Heart left ventricle (tissue), 16 donors: ENCODE data around the gene ENAH. TPM values are rescaled to one million over a fixed set of nuclear protein-coding genes. Genes with fewer than 3 reads are reported as not detected.
A peak's percentile ranks its signal among the peaks of the same experiment; 100 is the strongest.

Experiments
- ATAC-seq, 4 donors: fragments of 200-7000 bp; cut with Tn5 transposase; one replicate each; pipeline ENCODE4 v1.9.1; 2020 to 2022; ENCODE audit warnings: moderate library complexity in 4 of 4, mild to moderate bottlenecking in 3 of 4, moderate number of reproducible peaks in 1 of 4
- DNase-seq, 5 donors: peaks; one replicate each; pipeline ENCODE4 v3.0.0-alpha.2; 2020
- H3K27ac ChIP-seq, 12 donors: fragments of 200-600 bp; sonication (generic) in 4 of 12; one replicate each; pipeline versions ENCODE4 v1.5.0 to v1.8.0; 2016 to 2022; ENCODE audit warnings: mild to moderate bottlenecking in 2 of 12
- H3K27me3 ChIP-seq, 9 donors: fragments of 200-600 bp; sonication (generic) in 2 of 9; one replicate each; pipeline versions ENCODE4 v1.5.1 to v1.8.0; 2016 to 2022; ENCODE audit warnings: mild to moderate bottlenecking in 3 of 9
- H3K36me3 ChIP-seq, 9 donors: fragments of 200-600 bp; sonication (generic) in 2 of 9; one replicate each; pipeline versions ENCODE4 v1.5.0 to v1.8.0; 2018 to 2022; ENCODE audit warnings: mild to moderate bottlenecking in 2 of 9
- H3K4me1 ChIP-seq, 12 donors: fragments of 200-600 bp; sonication (generic) in 4 of 12; one replicate each; pipeline versions ENCODE4 v1.5.0 to v1.8.0; 2016 to 2022; ENCODE audit warnings: mild to moderate bottlenecking in 3 of 12
- H3K4me3 ChIP-seq, 12 donors: fragments of 200-600 bp; sonication (generic) in 4 of 12; one replicate each; pipeline versions ENCODE4 v1.5.0 to v1.8.0; 2017 to 2022; ENCODE audit warnings: mild to moderate bottlenecking in 9 of 12, moderate library complexity in 4 of 12
- H3K9me3 ChIP-seq, 12 donors: fragments of 200-600 bp; sonication (generic) in 4 of 12; one replicate each; pipeline versions ENCODE4 v1.5.0 to v1.8.0; 2016 to 2022; ENCODE audit warnings: mild to moderate bottlenecking in 1 of 12
- CTCF ChIP-seq, 12 donors: fragments of 200-600 bp; sonication (generic) in 4 of 12; IDR thresholded peaks; one replicate each; pipeline versions ENCODE4 v1.5.0 to v1.8.0; 2018 to 2022; ENCODE audit warnings: antibody characterized with exemption in 12 of 12, mild to moderate bottlenecking in 5 of 12
- POLR2A ChIP-seq, 2 donors: fragments of 450-650 bp; IDR thresholded peaks; one replicate each; pipeline ENCODE4 v1.6.1; 2017; ENCODE audit warnings: antibody characterized with exemption in 2 of 2, mild to moderate bottlenecking in 2 of 2, moderate library complexity in 2 of 2
- WGBS, 4 donors: extraction: QIAGEN DNeasy Blood & Tissue Kit in 2 of 4; methylation state at CpG; one replicate each; pipeline versions ENCODE4 v1.1.5 to v1.1.7; 2013 to 2018; 5-methylcytosine and 5-hydroxymethylcytosine counted together
- intact Hi-C, 10 donors: fragments of 100-400 bp; cut with DNase I; formaldehyde crosslinking; loops; one replicate each; pipeline versions ENCODE4 v1.11.1 to v1.14.2; 2022
- polyA plus RNA-seq, 2 donors: library from polyadenylated mRNA; stranded (reverse); fragments of 200-250 nt; gene quantifications; one replicate each; pipeline ENCODE4 v1.2.3, GENCODE V29; 2013
- total RNA-seq, 9 donors: library from RNA; depleted of rRNA in 2 of 9; stranded (reverse); fragments of >200 nt in 2 of 9; fragmentation: NEBNext Ultra II Directional in 3 of 9; extraction: Animal tissue kit (Norgen Biotek cat#: 25700) in 3 of 9; gene quantifications; one replicate each; pipeline versions ENCODE4 v1.1.0 to v1.2.4, GENCODE V29; 2016 to 2023
- donor health status: ischemic (EF 13 %, LVEDD 7.1; RV severe dilation, severe dysfunction).
- donor health status: healthy with polysubstance abuse.
- donor health status: DM: no; HTN: yes; CAD: no.
- donor health status: DM: no; HTN: no; CAD: no.
- donor health status: ischemic (EF 25% LVEDD 6.9; RV normal size, moderate dysfunction).
- donor health status: ischemic (EF 25% LVEDD 5.7; RV mildly dilated, moderate dysfunction).
- donor health status: healthy.
- donor health status: DM: yes; HTN: yes; CAD: no.
- donor health status: ischemic (EF 35%, LVEDD 5.7; RV mildly dilated, moderate dysfunction).
- donor health status: nonischemic (EF 11% LVEDD 7.7; RV severe dilation, severe dysfunction).
- donor health status: DM: yes; HTN: yes; CAD: no.
- donor health status: PGD.
- donor health status: ischemic (EF 29% LVEDD 5.4; RV normal size, mild dysfunction).
- donor health status: nonischemic (EF 23%, LVEDD 6.1; RV moderate dilation, normal function).

The ENAH gene
- total and polyA plus RNA-seq, 11 donors, result 17.0 to 183 (median 86.1) TPM

GRCh38 chr1:225603538-225604354, 49.2 kb downstream of the ENAH start:
- ATAC-seq (peak in 3 of 4 donors; percentile 50 to 60 (median 57)), DNase-seq (no peak)
- intact Hi-C loops, result loop anchor here in 1 of 10 donors (5.0 kb wide), 1 partner anchor 49 kb away; the partner anchor contains the start of gene ENAH
- TF ChIP-seq CTCF (IDR thresholded peaks at IDR 0.05) (no peak), POLR2A (IDR thresholded peaks at IDR 0.05) (no peak)
- Histone ChIP-seq H3K36me3 (peaks cover 0 to 6% (median 0%) of the 10 kb centered on the region in 9 donors), H3K27ac (peak overlapping the region in 11 of 12 donors; percentile 21 to 71 (median 43)), H3K4me1 (peaks cover 0 to 61% (median 28%) of the 10 kb centered on the region in 12 donors), H3K9me3 (no peaks in the 10 kb centered on the region), H3K4me3 (peak overlapping the region in 1 of 12 donors; percentile 12), H3K27me3 (no peaks in the 10 kb centered on the region)

- H3K27ac ChIP-seq, result peak overlapping the region in 11 of 12 donors; percentile 11 to 71 (median 43)
- ATAC-seq, result peak in 1 of 4 donors; percentile 25
- H3K4me1 ChIP-seq, result peaks cover 0 to 53% (median 28%) of the 10 kb centered on the region in 12 donors
- no peaks in the 10 kb centered on the region for H3K27me3 ChIP-seq
- no peak for TF ChIP-seq POLR2A (IDR thresholded peaks at IDR 0.05)
- TF ChIP-seq CTCF (IDR thresholded peaks at IDR 0.05), result no peak
- no peaks in the 10 kb centered on the region for H3K9me3 ChIP-seq
- peaks cover 0 to 6% (median 0%) of the 10 kb centered on the region in 9 donors for H3K36me3 ChIP-seq
- intact Hi-C loops, result loop anchor here in 1 of 10 donors (5.0 kb wide), 1 partner anchor 50 kb away; the partner anchor contains the start of gene ENAH
- peak overlapping the region in 2 of 12 donors; percentile 1 to 12 for H3K4me3 ChIP-seq
- 14 to 25% (median 18%) methylated on average over 1 of the region's 1 CpG for WGBS, 4 donors
- DNase-seq, result no peak
These were observed 50.2 kb downstream of the ENAH start for GRCh38 chr1:225602590-225603206.

- H3K4me3 ChIP-seq, result peak overlapping the region in 2 of 12 donors; percentile 1 to 12
These were observed 50.9 kb downstream of the ENAH start for GRCh38 chr1:225601902-225602589.

More at GRCh38 chr1:225601902-225602589, 50.9 kb downstream of the ENAH start:
- TF ChIP-seq CTCF (IDR thresholded peaks at IDR 0.05) (no peak), POLR2A (IDR thresholded peaks at IDR 0.05) (no peak)
- WGBS, 4 donors, result 34 to 55% (median 47%) methylated on average over 3 of the region's 3 CpGs
- Histone ChIP-seq H3K36me3 (peaks cover 0 to 6% (median 0%) of the 10 kb centered on the region in 9 donors), H3K27me3 (no peaks in the 10 kb centered on the region), H3K9me3 (no peaks in the 10 kb centered on the region), H3K27ac (peak overlapping the region in 11 of 12 donors; percentile 2 to 71 (median 43)), H3K4me1 (peaks cover 0 to 49% (median 26%) of the 10 kb centered on the region in 12 donors)
- intact Hi-C loops, result loop anchor here in 1 of 10 donors (5.0 kb wide), 1 partner anchor 50 kb away; the partner anchor contains the start of gene ENAH
- ATAC-seq, result no peak
- no peak for DNase-seq
